ENCODE measurements around the gene METTL3.
"Not testable (repeated sequence)": the region's sequence is repeated elsewhere in the genome, so short reads cannot be mapped to it uniquely, and the experiment has no call there.

The METTL3 gene

GRCh38 chr14:21510735-21511657, at the start of gene METTL3:
Gene METTL3, minus strand, starts transcription at chr14:21511340. Its CDS starts 117 bp downstream, at chr14:21511223.
- in situ Hi-C loops (cut with MboI; ENCODE audit: low sequenced_read_pairs), result no loop called here

DNA sequence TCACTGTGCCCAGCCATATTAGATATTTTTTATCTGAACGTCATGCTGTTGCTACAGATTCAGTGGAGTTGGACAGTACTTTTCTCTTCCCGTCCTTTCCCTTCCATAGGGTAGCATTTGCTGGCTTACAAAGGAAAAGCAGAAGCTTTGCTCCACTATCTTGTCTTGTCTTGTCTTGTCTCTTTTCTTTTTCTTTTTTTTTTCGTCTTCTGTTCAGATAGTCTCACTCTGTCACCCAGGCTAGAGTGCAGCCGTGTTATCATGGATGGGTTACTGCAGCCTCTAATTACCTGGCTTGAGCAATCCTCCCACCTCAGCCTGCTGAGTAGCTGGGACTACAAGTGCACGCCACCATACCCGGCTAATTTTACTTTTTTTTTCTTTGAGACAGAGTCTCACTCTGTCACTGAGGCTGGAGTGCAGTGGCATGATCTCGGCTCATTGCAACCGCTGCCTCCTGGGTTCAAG, 47.6 kb upstream of the METTL3 start:
- in situ Hi-C loops (cut with MboI; ENCODE audit: low sequenced_read_pairs), result no loop called here

GRCh38 chr14:21557084-21557901, 46.2 kb upstream of the METTL3 start:
- in situ Hi-C loops (cut with MboI; ENCODE audit: low sequenced_read_pairs), result no loop called here

DNA sequence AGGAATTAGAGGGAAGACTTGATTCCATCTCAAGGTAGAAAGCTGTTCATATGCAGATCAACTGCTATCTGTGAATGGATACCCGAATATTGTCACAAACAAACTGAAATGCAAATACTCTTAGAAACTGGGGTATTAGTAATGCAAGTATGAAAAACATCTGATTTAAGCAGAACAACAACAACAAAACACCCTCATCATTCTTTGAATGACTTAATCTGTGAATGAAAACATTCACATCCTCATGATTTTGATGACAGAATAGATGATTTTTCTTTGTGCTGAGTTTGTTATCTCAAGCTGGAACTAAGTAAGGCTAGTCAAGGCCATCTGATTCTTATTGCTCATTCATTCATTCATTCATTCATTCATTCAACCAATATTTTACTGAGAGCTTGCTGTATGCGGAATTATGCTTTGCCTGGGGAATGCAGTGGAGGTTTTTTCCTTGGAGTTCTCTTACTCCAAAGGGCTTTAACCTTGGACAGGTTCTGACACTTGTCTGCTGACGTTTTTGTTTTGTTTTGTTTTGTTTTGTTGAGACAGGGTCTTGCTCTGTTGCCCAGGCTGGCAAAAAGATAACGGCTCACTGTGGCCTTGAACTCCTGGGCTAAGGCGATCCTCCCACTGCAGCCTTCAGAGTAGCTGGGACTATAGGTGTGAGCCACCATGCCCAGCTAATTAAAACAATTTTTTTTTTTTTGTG, 45.4 kb upstream of the METTL3 start:
- in situ Hi-C loops (cut with MboI; ENCODE audit: low sequenced_read_pairs), result no loop called here

GRCh38 chr14:21553266-21553665, 42.1 kb upstream of the METTL3 start:
- in situ Hi-C loops (cut with MboI; ENCODE audit: low sequenced_read_pairs), result no loop called here

GRCh38 chr14:21544588-21544987, 33.4 kb upstream of the METTL3 start:
- in situ Hi-C loops (cut with MboI; ENCODE audit: low sequenced_read_pairs), result not testable (repeated sequence)

DNA sequence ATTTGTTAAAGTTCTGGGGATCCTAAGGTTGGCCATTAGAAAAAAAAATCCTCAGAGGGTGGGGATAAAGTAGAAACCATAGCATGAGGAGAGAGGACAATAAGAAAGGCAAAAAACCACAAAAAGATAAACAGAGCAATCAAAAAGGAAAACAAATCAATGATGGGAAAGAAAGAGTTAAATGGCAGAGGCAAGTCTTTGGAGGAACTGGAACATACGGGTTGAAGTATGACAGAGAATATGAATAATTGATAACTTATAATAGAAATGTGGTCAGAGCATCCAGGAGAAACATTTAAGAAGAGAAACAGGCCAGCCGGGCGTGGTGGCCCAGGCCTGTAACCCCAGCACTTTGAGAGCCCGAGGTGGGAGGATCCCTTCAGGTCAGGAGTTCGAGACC, 32.8 kb upstream of the METTL3 start:
- in situ Hi-C loops (cut with MboI; ENCODE audit: low sequenced_read_pairs), result no loop called here

DNA sequence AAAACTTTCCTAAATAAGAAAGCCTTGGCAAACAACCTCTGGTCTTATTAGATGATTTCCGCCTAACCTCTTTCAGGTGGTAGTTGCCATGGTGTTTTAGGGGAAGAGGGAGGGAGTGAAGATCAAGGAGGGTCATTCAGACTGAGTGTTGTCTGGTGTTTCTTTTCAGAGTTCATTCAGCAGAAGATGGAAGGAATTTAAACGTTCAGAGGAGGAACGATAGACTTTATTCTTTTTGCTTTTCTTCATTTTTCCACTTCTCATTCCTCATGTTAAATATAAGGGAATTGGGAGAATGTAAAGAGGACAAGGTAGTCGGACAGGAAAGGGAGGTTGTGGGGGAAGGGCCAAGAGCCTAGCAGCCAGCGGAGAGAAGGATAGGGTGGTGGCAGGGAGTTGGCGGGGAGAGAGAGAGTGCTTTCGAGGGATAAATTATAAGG, 32.4 kb upstream of the METTL3 start:
- in situ Hi-C loops (cut with MboI; ENCODE audit: low sequenced_read_pairs), result no loop called here

DNA sequence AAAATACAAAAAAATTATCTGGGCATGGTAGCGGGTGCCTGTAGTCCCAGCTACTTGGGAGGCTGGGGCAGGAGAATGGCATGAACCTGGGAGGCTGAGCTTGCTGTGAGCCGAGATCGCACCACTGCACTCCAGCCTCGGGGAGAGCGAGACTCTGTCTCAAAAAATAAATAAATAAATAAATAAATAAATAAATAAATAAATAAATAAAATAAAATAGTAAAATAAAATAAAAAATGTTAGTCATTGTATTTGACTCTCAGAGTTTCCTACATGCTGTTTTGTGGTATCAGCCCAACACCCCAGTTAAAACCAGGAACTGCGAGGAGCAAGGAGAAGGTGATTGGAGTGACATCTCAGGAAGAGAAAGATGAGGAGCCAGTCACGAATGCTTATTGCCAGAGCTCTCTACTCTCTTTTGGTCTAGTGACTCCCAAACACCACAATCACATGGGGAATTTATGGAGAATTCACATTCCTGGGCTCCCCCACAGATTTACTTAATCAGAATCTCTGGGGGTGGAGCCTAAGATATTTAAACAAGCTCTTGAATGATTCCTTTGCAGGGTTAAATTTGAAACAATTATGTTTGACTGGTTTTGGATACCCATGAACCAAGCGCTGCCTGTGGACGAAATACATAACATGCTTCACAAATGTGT, 30.4 kb upstream of the METTL3 start:
- in situ Hi-C loops (cut with MboI; ENCODE audit: low sequenced_read_pairs), result no loop called here

- in situ Hi-C loops (cut with MboI; ENCODE audit: low sequenced_read_pairs), result no loop called here
Measured at GRCh38 chr14:21539189-21539940, 28.2 kb upstream of the METTL3 start.

- in situ Hi-C loops (cut with MboI; ENCODE audit: low sequenced_read_pairs), result no loop called here
Measured at GRCh38 chr14:21537090-21537424, 25.9 kb upstream of the METTL3 start.

- in situ Hi-C loops (cut with MboI; ENCODE audit: low sequenced_read_pairs), result no loop called here
Measured at GRCh38 chr14:21536418-21537089, 25.4 kb upstream of the METTL3 start.

DNA sequence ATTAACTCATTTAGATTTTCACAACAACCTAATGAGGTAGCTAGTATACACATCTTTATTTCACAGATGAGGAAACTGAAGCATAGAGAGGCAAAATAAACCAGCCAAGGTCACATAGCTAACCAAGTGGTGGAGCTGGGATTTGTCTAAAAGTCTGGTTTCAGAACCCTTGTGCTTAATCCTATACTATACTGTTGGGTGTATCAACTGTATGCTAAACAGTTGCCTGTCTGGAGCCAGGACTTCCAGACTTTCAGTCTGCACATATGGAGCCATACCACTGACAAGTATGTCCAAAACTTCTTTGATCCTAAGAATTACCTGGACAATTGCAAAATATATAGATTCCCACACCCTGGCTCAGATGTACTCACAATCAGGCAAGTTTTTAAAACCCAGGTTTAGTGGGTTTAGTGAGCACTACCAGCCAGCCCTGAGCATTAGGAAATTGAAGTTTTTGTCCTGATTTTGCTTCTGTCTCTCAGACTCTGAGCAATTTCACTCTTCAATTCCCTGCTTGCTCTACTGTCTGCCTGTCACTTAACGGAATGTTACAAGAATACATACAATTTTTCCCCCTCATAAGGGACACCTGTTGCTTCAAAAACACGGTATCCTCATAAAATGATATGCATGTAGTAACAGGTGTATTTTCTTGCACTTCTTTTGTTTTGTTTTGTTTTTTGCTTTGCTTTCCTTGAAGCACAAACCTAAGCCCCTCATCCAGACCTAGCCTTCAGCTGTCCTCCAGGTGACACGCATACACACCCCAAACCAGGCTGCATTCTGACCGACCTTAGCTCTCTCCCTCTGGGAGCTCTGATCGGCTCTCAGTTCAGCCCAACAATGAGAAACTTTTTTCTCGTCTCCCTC, 24.6 kb upstream of the METTL3 start:
- in situ Hi-C loops (cut with MboI; ENCODE audit: low sequenced_read_pairs), result no loop called here

DNA sequence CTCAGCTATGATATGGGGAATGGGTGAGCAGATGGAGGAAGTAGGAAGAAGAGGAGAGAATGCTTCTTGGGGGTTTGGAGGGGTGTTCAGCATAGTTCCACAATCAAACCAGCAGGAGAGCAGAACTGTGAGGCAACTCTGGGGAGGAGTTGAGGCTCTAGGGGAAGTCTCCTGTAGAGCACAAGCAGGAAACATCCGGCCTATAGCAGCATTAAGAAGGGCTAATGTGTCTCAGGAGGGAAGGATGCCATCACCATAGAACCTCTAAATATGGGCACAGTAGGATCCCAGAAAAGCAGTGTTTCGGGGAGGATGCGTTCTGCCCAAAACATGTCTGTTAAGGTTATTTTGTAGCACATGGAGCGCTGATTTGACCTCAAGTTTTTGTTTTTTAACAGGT, 23.4 kb upstream of the METTL3 start:
- in situ Hi-C loops (cut with MboI; ENCODE audit: low sequenced_read_pairs), result no loop called here

- in situ Hi-C loops (cut with MboI; ENCODE audit: low sequenced_read_pairs), result no loop called here
Measured at GRCh38 chr14:21533294-21533693, 22.2 kb upstream of the METTL3 start.

DNA sequence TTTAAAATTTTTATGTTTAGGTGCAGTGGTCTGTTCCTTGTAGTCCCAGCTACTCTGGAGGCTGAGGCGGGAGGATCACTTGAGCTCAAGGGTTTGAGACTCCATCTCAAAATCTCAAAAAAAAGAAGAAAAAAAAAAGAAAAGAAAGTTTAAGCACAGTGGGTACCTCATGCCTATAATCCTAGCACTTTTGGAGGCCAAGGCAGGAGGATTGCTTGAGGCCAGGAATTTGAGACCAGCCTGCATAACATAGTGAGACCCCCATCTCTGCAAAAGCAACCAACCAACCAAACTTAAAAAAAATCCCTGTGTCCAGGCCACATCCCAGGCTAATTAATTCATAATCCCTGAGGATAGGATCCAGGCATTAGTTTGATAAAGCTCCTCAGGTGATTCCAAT, 18.4 kb upstream of the METTL3 start:
- in situ Hi-C loops (cut with MboI; ENCODE audit: low sequenced_read_pairs), result no loop called here

- in situ Hi-C loops (cut with MboI; ENCODE audit: low sequenced_read_pairs), result no loop called here
Measured at GRCh38 chr14:21528381-21529348, 17.5 kb upstream of the METTL3 start.

All from HL-60/S4 treated with phorbol 12-myristate 13-acetate at 8.2 ng/mL for 4 days and 3 days (cell line).